Left lobe of liver (tissue), 2 donors: ENCODE results near the gene PITRM1. TPM values are rescaled to one million over a fixed set of nuclear protein-coding genes. Genes with fewer than 3 reads are reported as not detected.
"Not testable (repeated sequence)": the region's sequence is repeated elsewhere in the genome, so short reads cannot be mapped to it uniquely, and the experiment has no call there.

Source experiments
- ATAC-seq: fragments of 200-7000 bp; cut with Tn5 transposase; one replicate; pipeline ENCODE4 v1.9.1; 2020; ENCODE audit warnings: mild to moderate bottlenecking, moderate library complexity
- DNase-seq: peaks from one replicate; pipeline ENCODE4 v3.0.0-alpha.2; 2020; ENCODE audit warnings: low spot score
- total RNA-seq: library from RNA; stranded (reverse); gene quantifications from one replicate; pipeline ENCODE4 v1.2.1, GENCODE V29; 2021
- donor health status: DM: no; HTN: no; CAD: no; lungs with moderate emphysema.
- donor health status: DM: no; HTN: yes; CAD: no.

PITRM1 gene
- total RNA-seq, 1 donor from 2014 or later: 37.9 TPM

GRCh38 chr10:3123571-3124411 is 48.8 kb downstream of the PITRM1 start:
- no peak for DNase-seq
- no peak for ATAC-seq

DNA sequence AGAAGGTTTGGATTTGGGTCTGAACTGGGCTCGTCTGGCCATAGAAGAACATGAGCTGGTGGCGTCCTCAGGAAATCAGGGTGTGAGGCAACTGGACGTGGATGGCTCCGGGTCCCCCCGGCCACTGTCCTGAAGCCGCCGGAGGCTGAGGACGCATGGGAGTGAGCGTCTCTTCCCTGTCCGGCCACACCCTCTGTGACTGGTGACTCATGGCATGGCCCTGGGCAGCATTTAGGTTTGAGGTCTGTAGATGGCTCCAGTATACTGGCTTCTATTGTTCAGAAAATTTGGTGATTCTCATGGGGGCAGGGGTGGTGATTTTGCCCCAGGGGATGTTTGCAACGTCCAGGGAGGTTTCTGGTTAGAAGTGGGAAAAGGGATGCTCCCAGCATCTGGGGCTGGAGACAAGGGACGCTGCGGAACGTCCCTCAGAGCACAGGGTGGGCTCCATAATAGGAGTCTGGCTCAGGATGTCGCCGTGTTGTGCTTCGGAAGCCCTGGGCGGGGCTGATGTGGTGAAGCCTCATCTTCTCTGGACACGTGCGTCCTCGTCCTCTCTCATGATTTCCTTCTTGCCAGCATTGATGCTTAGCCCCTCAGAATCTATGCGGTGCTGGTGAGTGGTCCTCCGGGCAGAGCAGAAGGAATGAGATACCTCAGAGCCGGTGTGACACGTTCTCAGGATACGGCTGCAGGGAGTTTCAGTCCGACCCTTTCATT is 49.9 kb downstream of the PITRM1 start:
- ATAC-seq (no peak), DNase-seq (no peak)

- no peak for DNase-seq
- ATAC-seq: no peak
Measured at GRCh38 chr10:3122034-3122433, 50.5 kb downstream of the PITRM1 start.

- DNase-seq: no peak
- peak; percentile 20 for ATAC-seq
Measured at GRCh38 chr10:3119796-3120459, 52.7 kb downstream of the PITRM1 start.

DNA sequence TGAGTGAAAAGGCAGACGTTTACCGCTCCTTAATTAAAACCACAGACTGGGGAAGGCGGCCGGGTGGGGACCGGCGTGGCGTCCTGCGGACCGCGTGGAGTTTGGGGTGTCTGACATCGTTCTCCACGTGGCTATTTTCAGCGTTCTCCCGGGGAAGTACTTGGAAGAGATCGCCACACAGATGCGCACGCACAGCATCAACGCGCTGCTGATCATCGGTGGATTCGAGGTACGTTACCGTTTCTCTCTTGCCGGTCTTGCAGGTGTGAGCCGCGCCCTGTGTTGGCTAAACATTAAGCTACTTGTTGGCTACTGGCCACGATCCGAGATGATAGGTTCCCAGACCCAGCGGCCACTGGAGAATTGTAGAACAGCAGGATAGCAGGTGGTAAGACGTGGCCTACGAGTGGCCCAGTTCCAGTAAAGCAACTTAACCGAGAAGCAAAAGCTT is 53.9 kb downstream of the PITRM1 start:
- DNase-seq (no peak), ATAC-seq (no peak)

- DNase-seq (no peak), ATAC-seq (no peak)
Measured at GRCh38 chr10:3117486-3117885, 55.1 kb downstream of the PITRM1 start.

DNA sequence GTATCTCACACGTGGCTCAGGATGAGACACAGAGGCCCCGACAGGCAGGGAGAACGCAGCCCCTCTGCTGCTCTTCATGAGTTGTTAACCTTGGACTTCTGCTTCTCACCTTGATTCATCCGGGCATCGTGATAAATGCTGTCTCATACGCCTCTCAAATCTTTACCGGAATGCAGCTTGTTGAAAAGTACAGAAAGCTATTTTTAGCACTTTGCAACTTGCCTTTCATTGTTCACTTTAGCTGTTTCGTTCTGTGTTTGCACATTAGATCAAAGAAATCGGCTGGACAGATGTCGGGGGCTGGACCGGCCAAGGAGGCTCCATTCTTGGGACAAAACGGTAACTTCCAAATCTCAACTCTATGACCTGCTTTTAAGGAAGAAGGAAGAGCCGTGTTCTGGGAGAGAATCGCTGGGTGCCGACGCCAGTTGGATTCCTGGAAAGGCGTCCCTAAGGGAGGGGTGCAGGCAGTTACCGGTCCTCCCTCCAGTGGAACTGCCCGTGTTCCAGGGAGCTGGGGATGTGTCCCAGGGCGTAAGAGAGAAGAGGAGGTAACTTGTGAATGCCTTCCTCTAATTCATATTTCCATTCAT is 56.0 kb downstream of the PITRM1 start:
- no peak for ATAC-seq
- DNase-seq: no peak

- no peak for ATAC-seq
- no peak for DNase-seq
Measured at GRCh38 chr10:3115685-3116084, 56.9 kb downstream of the PITRM1 start.

DNA sequence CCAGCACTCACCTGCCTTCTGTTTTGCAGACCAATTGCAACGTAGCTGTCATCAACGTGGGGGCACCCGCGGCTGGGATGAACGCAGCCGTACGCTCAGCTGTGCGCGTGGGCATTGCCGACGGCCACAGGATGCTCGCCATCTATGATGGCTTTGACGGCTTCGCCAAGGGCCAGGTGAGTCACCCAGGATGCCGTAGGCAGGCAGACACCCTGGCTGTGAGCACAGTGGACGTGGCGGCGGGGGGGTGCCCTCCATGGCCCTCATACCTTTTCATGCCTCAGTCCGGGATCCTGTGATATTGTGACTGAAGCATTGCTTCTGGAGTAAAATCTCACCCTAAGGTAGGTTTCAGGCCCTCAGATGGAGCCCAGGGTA is 59.2 kb downstream of the PITRM1 start:
- DNase-seq (no peak), ATAC-seq (no peak)

- peak; percentile 81 for DNase-seq
- ATAC-seq: peak; percentile 71
Measured at GRCh38 chr10:3111621-3112163, 60.9 kb downstream of the PITRM1 start.

GRCh38 chr10:3110782-3111620 is 61.6 kb downstream of the PITRM1 start:
- no peak for DNase-seq
- no peak for ATAC-seq

- DNase-seq: no peak
- no peak for ATAC-seq
Measured at GRCh38 chr10:3109633-3110032, 62.9 kb downstream of the PITRM1 start.

DNA sequence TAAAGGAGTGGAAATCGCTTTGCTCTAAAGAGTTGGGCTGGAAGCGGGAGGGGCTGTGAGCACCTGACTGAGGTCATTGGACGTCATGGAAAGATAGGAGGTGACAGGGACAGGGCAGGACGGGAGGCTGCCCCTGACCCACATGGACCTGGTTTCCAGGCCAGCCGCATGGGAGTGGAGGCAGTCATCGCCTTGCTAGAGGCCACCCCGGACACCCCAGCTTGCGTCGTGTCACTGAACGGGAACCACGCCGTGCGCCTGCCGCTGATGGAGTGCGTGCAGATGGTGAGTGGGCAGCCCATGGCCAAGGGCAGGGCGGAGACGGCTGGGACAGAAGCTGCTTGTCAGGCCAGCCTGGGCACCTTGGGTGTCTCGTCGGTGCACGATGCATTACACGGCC is 63.4 kb downstream of the PITRM1 start:
- no peak for DNase-seq
- ATAC-seq: no peak

DNA sequence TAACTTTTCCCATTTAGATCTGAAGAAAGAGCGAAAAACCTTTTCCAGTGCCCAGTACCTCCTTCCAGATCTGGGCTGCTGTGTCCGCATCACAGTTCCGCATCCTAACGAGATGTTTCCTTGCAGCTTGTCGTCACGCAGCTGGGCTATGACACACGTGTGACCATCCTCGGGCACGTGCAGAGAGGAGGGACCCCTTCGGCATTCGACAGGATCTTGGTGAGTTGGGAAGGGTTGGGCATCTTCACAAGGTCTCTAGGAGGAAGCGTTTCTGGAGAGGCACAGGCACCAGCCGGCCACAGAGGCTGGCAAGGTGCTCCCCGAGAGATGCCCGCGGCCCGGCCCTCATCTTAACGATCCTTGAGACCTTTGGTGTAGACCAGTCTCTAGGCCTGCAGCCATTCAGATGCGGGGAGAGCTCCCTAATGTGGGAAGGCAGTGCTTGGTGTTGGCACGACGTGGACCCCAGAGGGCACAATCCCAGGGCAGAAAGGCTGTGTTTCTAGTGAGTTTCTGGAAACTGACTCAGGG is 63.9 kb downstream of the PITRM1 start:
- no peak for ATAC-seq

DNA sequence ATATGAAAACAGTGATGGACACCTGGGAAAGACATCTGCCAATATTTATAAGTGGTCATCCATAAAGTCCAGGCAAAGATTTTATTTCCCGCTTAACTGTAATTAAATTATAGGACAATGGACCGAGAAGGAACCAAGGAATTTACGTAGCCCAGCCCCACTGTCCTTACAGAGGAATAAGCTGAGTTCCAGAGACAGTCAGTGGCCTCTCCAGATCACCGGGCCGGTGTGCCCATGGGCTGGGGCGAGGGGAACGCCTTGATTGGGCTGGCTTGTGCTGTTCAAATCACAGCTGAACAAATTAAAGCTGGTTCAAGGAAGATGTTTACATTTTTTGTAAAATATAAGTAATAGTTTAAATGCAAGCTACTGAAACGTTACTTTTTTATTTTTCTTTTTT is 64.5 kb downstream of the PITRM1 start:
- no peak for ATAC-seq
- no peak for DNase-seq

More for the DNA sequence above, 63.9 kb downstream of the PITRM1 start:
- no peak for DNase-seq

DNA sequence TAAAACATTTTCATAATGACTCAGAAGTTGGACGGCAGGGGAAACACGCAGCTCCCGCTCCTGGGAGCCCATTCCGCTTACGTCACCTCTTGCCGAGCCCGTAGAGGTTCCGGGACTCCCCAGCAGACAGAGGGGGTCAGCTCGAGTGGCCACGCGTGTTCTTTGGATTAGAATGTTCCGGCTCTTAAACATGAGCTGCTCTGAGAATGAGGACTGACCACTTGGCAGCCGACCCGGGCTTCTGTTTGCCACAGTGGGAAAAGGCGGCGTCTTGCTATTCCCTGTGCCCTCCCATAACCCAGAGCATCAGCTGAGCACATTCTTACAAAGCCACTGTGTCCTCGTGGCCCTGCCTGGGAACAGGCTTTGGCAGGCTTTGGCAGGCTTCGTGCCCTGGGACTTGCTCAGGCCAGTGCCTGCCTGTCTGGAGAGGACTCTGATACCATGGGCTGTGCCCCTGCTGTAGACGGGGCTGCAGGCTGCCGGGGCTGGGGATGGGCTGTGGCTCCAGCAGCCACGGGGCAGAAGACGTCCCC is 65.1 kb downstream of the PITRM1 start:
- ATAC-seq (peak; percentile 83), DNase-seq (peak; percentile 87)

- DNase-seq (no peak), ATAC-seq (no peak)
Measured at GRCh38 chr10:3106928-3107425, 65.6 kb downstream of the PITRM1 start.

DNA sequence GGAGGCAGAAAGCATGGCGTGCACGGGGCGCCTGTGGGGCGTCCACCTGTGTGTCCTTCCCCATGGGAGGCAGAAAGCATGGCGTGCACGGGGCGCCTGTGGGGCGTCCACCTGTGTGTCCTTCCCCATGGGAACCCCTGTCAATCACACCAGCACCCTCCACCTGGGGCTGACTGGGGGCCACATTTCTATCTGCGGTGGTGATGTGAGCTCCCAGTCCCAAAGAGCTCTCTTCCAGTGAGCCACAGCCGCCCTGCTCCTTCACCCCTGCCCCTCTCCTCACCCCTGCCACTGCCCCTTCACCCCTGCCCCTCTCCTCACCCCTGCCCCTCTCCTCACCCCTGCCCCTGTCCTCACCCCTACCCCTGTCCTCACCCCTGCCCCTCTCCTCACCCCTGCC is 66.3 kb downstream of the PITRM1 start:
- not testable (repeated sequence) for ATAC-seq, DNase-seq

- DNase-seq (no peak), ATAC-seq (no peak)
Measured at GRCh38 chr10:3105905-3106304, 66.7 kb downstream of the PITRM1 start.
